K562 (cell line): Measurements from ENCODE around the gene CD68. TPM values are rescaled to one million over a fixed set of nuclear protein-coding genes. Genes with fewer than 3 reads are reported as not detected.

Experiments
- CCAR2 ChIP-seq: fragments of 200-400 bp; formaldehyde crosslinking; IDR thresholded peaks from 2 replicates; pipeline ENCODE4 v1.6.1; 2017; ENCODE audit warnings: mild to moderate bottlenecking, low read depth, low read length
- CSDE1 ChIP-seq, 2 experiments: fragments of 450-650 bp; IDR thresholded peaks; 2 replicates each; pipeline ENCODE4 v1.6.1; 2016; ENCODE audit warnings: mild to moderate bottlenecking in 1 of 2
- HCFC1 ChIP-seq: IDR thresholded peaks from 2 replicates; pipeline ENCODE4 v1.6.1; 2012; ENCODE audit warnings: low read depth, low read length, improper control_type of control experiment
- HDAC1 ChIP-seq, 2 experiments: fragments of 450-650 bp; IDR thresholded peaks; 2 replicates each; pipeline ENCODE4 v1.6.1; 2016 to 2017; ENCODE audit warnings: inconsistent platforms in 1 of 2, mild to moderate bottlenecking in 1 of 2, moderate library complexity in 1 of 2
- HDAC2 ChIP-seq: fragments of 450-650 bp; IDR thresholded peaks from 2 replicates; pipeline ENCODE4 v1.6.1; 2016; ENCODE audit warnings: mild to moderate bottlenecking
- HMG20B ChIP-seq: fragments of 250-450 bp; sonication (Bioruptor Pico); IDR thresholded peaks from 2 replicates; pipeline ENCODE4 v1.5.0; 2021; ENCODE audit warnings: mild to moderate bottlenecking
- HNRNPLL ChIP-seq: fragments of 200-400 bp; formaldehyde crosslinking; IDR thresholded peaks from 2 replicates; pipeline ENCODE4 v1.6.1; 2017; ENCODE audit warnings: low read length, low read depth, mild to moderate bottlenecking; ENCODE audit not compliant: poor library complexity, severe bottlenecking
- HOXB6 ChIP-seq: fragments of 250-450 bp; sonication (Bioruptor Pico); IDR thresholded peaks from 2 replicates; pipeline ENCODE4 v1.5.1; 2022; ENCODE audit warnings: mild to moderate bottlenecking, borderline replicate concordance
- ILF3 ChIP-seq: fragments of 450-650 bp; IDR thresholded peaks from 2 replicates; pipeline ENCODE4 v1.6.1; 2018; ENCODE audit warnings: antibody characterized with exemption, mild to moderate bottlenecking, moderate library complexity, borderline replicate concordance
- KAT2B ChIP-seq: IDR thresholded peaks from one replicate; pipeline ENCODE4 v1.6.1; 2012; ENCODE audit warnings: low read depth, mild to moderate bottlenecking, control low read depth, inconsistent platforms, low read length, moderate library complexity
- KDM1A ChIP-seq, 2 experiments: fragments of 450-650 bp; IDR thresholded peaks; 2 replicates each; pipeline ENCODE4 v1.6.1; 2016; ENCODE audit warnings: mild to moderate bottlenecking in 2 of 2
- L3MBTL2 ChIP-seq: fragments of 450-650 bp; IDR thresholded peaks from 2 replicates; pipeline ENCODE4 v1.6.1; 2016; ENCODE audit warnings: mild to moderate bottlenecking, moderate library complexity
- LCOR ChIP-seq: sonication (generic); formaldehyde crosslinking; IDR thresholded peaks from 2 replicates; pipeline ENCODE4 v1.8.0; 2022; ENCODE audit warnings: mild to moderate bottlenecking, missing genetic modification reagents
- MAFG ChIP-seq: fragments of 450-650 bp; conservative IDR thresholded peaks from 2 replicates; pipeline ENCODE4 v1.6.1; 2016; ENCODE audit warnings: missing genetic modification characterization, missing compliant biosample characterization
- MECOM ChIP-seq: fragments of 250-450 bp; sonication (Bioruptor Pico); IDR thresholded peaks from 2 replicates; pipeline ENCODE4 v1.8.0; 2022; ENCODE audit warnings: inconsistent platforms
- NEUROD1 ChIP-seq: fragments of 150-350 bp; IDR thresholded peaks from 2 replicates; pipeline ENCODE4 v1.6.1; 2014; ENCODE audit warnings: borderline replicate concordance, low read length, low read depth; ENCODE audit not compliant: partially characterized antibody
- NR1H2 ChIP-seq: sonication (generic); formaldehyde crosslinking; IDR thresholded peaks from 2 replicates; pipeline ENCODE4 v1.4.0; 2020; ENCODE audit warnings: mild to moderate bottlenecking, missing genetic modification reagents
- PCBP1 ChIP-seq: fragments of 200-400 bp; formaldehyde crosslinking; IDR thresholded peaks from 2 replicates; pipeline ENCODE4 v1.6.1; 2018; ENCODE audit warnings: mild to moderate bottlenecking, low read depth, low read length; ENCODE audit not compliant: poor library complexity, severe bottlenecking
- POLR2AphosphoS2 ChIP-seq: IDR thresholded peaks from 2 replicates; pipeline ENCODE4 v1.6.1; 2012; ENCODE audit warnings: low read length, improper control_type of control experiment
- POLR2H ChIP-seq: IDR thresholded peaks from 2 replicates; pipeline ENCODE4 v1.6.1; 2016; ENCODE audit warnings: missing genetic modification characterization, low read depth, mild to moderate bottlenecking, control low read depth, missing compliant biosample characterization, moderate library complexity
- SNRNP70 ChIP-seq: fragments of 200-400 bp; formaldehyde crosslinking; optimal IDR thresholded peaks from 2 replicates; pipeline ENCODE3; 2017; ENCODE audit warnings: low read depth, low read length
- ZBED1 ChIP-seq: IDR thresholded peaks from 2 replicates; pipeline ENCODE4 v1.6.1; 2014
- ZC3H11A ChIP-seq: IDR thresholded peaks from 2 replicates; pipeline ENCODE4 v1.6.1; 2012; ENCODE audit warnings: low read depth, low read length, improper control_type of control experiment
- ZNF124 ChIP-seq: sonication (generic); formaldehyde crosslinking; IDR thresholded peaks from 2 replicates; pipeline ENCODE4 v1.8.1; 2022; ENCODE audit warnings: missing genetic modification reagents
- ZNF146 ChIP-seq: IDR thresholded peaks from one replicate; pipeline ENCODE4 v1.6.1; 2018; ENCODE audit warnings: missing compliant biosample characterization; ENCODE audit not compliant: unreplicated experiment
- ZNF184 ChIP-seq: sonication (generic); formaldehyde crosslinking; IDR thresholded peaks from 2 replicates; pipeline ENCODE4 v1.5.0; 2020; ENCODE audit warnings: missing genetic modification reagents
- ZNF830 ChIP-seq: fragments of 250-450 bp; sonication (Bioruptor Pico); IDR thresholded peaks from 2 replicates; pipeline ENCODE4 v1.5.0; 2021; ENCODE audit warnings: mild to moderate bottlenecking
- polyA plus RNA-seq, 8 experiments: library from polyadenylated mRNA; depleted of rRNA in 4 of 8; stranded (reverse) in 5 of 8; unstranded in 3 of 8; fragments of >200 nt; fragmentation: Nextera tagmentation in 2 of 8; fragmentation: Illumina TruSeq in 1 of 8; extraction: Ambion mirVana in 2 of 8; extraction: Trizol in 1 of 8; gene quantifications; 2 replicates each; pipeline versions ENCODE4 v1.2.1 to v1.2.3, GENCODE V29; 2011 to 2014; ENCODE audit warnings: inconsistent platforms in 1 of 8, missing spikeins in 1 of 8
- total RNA-seq, 7 experiments: library from RNA; depleted of rRNA in 6 of 7; stranded (reverse); fragments of >200 nt in 6 of 7; fragmentation: Illumina TruSeq in 2 of 7; extraction: Trizol in 2 of 7; gene quantifications; 2 replicates each; pipeline versions ENCODE4 v1.2.1 to v1.2.3, GENCODE V29; 2011 to 2021; ENCODE audit warnings: low replicate concordance in 1 of 7
- TF ChIP-seq, protein P1 (sequence below): fragments of 450-650 bp; IDR thresholded peaks from 2 replicates; pipeline ENCODE4 v1.6.1; 2016; ENCODE audit warnings: borderline replicate concordance
- TF ChIP-seq, protein P2 (sequence below): IDR thresholded peaks from 2 replicates; pipeline ENCODE4 v1.6.1; 2014; ENCODE audit warnings: antibody characterized with exemption

The CD68 gene
- total and polyA plus RNA-seq, 9 of the 15 experiments (the other 6 are each of a cell fraction or from before 2014, with no cell fraction given), result 28.2 to 89.8 (median 37.7) TPM

DNA sequence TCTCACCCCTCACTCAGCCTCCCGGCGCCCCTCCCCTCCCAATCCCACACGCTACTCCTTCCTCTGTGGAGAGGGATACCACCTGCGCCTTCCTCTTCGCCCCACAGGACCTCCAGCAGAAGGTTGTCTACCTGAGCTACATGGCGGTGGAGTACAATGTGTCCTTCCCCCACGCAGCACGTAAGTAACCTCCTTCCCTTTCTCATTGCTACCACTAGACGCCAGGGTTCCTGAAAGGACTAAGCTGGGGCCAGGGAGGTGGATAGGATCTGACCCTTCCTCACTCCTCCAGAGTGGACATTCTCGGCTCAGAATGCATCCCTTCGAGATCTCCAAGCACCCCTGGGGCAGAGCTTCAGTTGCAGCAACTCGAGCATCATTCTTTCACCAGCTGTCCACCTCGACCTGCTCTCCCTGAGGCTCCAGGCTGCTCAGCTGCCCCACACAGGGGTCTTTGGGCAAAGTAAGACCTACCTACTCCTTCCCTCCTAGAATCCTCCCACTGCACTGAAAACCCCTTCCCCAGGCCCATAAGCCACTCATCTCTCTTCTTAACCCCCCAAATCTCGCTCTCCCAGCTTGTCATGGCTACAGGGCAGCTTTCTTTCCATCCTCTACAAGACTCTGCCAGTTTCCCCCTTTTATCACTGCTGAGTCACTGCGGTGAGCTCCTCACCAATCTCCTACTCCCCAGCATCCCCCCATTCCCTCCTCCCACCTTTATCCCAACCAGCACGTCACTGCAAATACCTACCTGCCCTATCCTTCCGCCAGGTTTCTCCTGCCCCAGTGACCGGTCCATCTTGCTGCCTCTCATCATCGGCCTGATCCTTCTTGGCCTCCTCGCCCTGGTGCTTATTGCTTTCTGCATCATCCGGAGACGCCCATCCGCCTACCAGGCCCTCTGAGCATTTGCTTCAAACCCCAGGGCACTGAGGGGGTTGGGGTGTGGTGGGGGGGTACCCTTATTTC lies 1.5 kb downstream of the CD68 start (continued):
- TF ChIP-seq, protein P1, sequence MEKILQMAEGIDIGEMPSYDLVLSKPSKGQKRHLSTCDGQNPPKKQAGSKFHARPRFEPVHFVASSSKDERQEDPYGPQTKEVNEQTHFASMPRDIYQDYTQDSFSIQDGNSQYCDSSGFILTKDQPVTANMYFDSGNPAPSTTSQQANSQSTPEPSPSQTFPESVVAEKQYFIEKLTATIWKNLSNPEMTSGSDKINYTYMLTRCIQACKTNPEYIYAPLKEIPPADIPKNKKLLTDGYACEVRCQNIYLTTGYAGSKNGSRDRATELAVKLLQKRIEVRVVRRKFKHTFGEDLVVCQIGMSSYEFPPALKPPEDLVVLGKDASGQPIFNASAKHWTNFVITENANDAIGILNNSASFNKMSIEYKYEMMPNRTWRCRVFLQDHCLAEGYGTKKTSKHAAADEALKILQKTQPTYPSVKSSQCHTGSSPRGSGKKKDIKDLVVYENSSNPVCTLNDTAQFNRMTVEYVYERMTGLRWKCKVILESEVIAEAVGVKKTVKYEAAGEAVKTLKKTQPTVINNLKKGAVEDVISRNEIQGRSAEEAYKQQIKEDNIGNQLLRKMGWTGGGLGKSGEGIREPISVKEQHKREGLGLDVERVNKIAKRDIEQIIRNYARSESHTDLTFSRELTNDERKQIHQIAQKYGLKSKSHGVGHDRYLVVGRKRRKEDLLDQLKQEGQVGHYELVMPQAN, result no peak
- TF ChIP-seq POLR2AphosphoS2 (no peak), KAT2B (no peak), HCFC1 (no peak), SNRNP70 (no peak), MECOM (CRISPR knock-in tag) (no peak), CSDE1 (IDR thresholded peaks at IDR 0.05) (no peak), ZNF124 (no peak), HOXB6 (CRISPR knock-in tag) (no peak), ILF3 (no peak), PCBP1 (no peak), LCOR (no peak), ZBED1 (no peak), POLR2H (no peak), L3MBTL2 (no peak), HDAC1 (IDR thresholded peaks at IDR 0.05) (peak in 1 of 2 experiments; percentile 35; a peak in 1 of 4 replicates), NEUROD1 (no peak), NR1H2 (no peak), ZNF830 (CRISPR knock-in tag) (no peak), HNRNPLL (no peak), ZNF184 (CRISPR knock-in tag) (no peak), CCAR2 (no peak), ZC3H11A (no peak), MAFG (tag) (peak; percentile 81), ZNF146 (no peak), KDM1A (IDR thresholded peaks at IDR 0.05) (peak; percentile 29 to 74; a peak in 3 of 4 replicates), HMG20B (CRISPR knock-in tag) (no peak), HDAC2 (peak; percentile 20; the same call in 1 of the 2 replicates)
- TF ChIP-seq, protein P2, sequence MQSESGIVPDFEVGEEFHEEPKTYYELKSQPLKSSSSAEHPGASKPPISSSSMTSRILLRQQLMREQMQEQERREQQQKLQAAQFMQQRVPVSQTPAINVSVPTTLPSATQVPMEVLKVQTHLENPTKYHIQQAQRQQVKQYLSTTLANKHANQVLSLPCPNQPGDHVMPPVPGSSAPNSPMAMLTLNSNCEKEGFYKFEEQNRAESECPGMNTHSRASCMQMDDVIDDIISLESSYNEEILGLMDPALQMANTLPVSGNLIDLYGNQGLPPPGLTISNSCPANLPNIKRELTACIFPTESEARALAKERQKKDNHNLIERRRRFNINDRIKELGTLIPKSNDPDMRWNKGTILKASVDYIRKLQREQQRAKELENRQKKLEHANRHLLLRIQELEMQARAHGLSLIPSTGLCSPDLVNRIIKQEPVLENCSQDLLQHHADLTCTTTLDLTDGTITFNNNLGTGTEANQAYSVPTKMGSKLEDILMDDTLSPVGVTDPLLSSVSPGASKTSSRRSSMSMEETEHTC, result no peak
